ENCODE results near the gene SMYD3. TPM values are rescaled to one million over a fixed set of nuclear protein-coding genes. Genes with fewer than 3 reads are reported as not detected.

The SMYD3 gene
- total RNA-seq, 4 donors from 2014 or later, result 11.6 to 26.9 (median 18.3) TPM

DNA sequence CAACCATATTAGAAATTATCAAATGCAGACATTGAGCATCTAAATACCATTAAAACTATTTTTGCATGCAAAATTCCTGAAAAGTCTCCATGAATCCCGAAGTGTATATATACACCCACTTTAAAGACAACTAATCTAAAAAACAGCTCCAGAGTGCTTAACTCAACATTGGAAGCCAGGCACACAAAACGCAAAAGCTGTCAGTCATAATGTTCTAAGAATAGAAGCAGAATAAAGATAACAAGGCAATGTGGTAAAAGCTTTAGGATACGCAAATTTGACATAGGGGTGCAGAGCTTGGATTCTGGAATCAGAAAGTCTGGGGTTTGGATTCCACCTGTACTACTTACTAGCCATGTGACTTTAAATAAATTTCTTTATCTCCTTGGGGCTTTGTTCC lies 62.5 kb downstream of the SMYD3 start:
- no peak for TF ChIP-seq EP300 (IDR thresholded peaks at IDR 0.05)
- no peak for TF ChIP-seq POLR2AphosphoS5 (IDR thresholded peaks at IDR 0.05)
- TF ChIP-seq POLR2A (IDR thresholded peaks at IDR 0.05), result no peak
- TF ChIP-seq, protein P1, sequence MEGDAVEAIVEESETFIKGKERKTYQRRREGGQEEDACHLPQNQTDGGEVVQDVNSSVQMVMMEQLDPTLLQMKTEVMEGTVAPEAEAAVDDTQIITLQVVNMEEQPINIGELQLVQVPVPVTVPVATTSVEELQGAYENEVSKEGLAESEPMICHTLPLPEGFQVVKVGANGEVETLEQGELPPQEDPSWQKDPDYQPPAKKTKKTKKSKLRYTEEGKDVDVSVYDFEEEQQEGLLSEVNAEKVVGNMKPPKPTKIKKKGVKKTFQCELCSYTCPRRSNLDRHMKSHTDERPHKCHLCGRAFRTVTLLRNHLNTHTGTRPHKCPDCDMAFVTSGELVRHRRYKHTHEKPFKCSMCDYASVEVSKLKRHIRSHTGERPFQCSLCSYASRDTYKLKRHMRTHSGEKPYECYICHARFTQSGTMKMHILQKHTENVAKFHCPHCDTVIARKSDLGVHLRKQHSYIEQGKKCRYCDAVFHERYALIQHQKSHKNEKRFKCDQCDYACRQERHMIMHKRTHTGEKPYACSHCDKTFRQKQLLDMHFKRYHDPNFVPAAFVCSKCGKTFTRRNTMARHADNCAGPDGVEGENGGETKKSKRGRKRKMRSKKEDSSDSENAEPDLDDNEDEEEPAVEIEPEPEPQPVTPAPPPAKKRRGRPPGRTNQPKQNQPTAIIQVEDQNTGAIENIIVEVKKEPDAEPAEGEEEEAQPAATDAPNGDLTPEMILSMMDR (IDR thresholded peaks at IDR 0.05), result no peak

DNA sequence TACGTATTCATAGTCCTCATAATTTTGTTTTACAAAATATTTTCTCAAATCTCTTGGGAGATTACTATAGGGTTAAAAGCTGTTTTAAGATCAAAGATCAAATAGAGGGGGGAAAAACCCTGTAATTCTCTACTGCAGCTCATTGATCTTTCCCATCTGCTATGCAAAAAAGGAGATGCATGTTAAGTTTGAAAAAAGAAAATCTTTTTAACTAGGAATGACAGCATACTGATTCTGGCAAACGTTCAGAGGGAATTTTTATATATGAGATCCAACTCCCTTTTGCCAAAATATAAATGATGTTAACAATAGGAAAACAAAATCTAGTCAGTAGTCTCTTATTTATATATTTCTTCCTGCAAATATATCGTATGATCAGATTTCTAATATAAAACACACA lies 69.1 kb downstream of the SMYD3 start:
- Histone ChIP-seq H3K27ac (no peak overlapping the region), H3K9me3 (no peaks in the 10 kb centered on the region), H3K27me3 (no peaks in the 10 kb centered on the region), H3K36me3 (no peaks in the 10 kb centered on the region), H3K4me3 (no peak overlapping the region), H3K4me1 (no peaks in the 10 kb centered on the region)
- TF ChIP-seq, protein P1 (IDR thresholded peaks at IDR 0.05), result no peak
- TF ChIP-seq POLR2AphosphoS5 (IDR thresholded peaks at IDR 0.05) (no peak), EP300 (IDR thresholded peaks at IDR 0.05) (no peak), POLR2A (IDR thresholded peaks at IDR 0.05) (no peak)
- no peak for ATAC-seq
- 65 to 66% methylated on average over 3 of the region's 3 CpGs for WGBS, 2 donors (ENCODE audit: low coverage in 1 of 2)

More for the DNA sequence above, 62.5 kb downstream of the SMYD3 start:
- Histone ChIP-seq H3K27me3 (no peaks in the 10 kb centered on the region), H3K36me3 (no peaks in the 10 kb centered on the region), H3K27ac (no peak overlapping the region), H3K4me3 (no peak overlapping the region), H3K4me1 (peaks cover 0 to 42% (median 3%) of the 10 kb centered on the region in 3 donors), H3K9me3 (no peaks in the 10 kb centered on the region)
- 31 to 56% methylated on average over 3 of the region's 3 CpGs for WGBS, 2 donors (ENCODE audit: low coverage in 1 of 2)
- no peak for ATAC-seq

DNA sequence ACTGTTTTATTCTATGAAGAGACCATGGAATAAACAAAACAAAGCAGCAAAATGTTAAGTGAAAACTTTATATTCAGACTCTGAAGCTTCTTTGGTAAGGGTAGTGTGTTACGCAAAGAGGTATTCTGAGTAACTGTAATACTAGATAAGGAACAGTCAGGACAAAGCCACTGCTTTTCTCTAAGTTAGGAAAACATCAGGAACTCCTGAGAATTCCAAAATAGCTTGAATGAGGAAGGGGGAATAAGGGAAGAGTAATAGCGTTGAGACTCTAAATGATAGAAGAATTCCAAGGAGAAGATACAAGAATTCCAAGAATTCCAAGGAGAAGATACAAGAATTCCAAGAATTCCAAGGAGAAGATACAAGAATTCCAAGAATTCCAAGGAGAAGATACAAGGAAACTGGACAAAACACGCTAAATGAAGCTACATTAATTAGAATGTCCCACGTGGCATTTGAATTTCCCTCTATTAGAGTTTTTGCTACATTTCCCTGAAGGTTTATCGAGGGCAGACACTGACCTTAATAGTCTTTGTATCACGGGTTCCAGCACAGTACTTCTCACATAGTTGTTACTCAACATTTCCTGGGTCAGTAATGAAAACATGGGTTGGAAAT lies 71.5 kb downstream of the SMYD3 start:
- H3K9me3 ChIP-seq, result no peaks in the 10 kb centered on the region
- ATAC-seq, result no peak
- H3K4me1 ChIP-seq, result no peaks in the 10 kb centered on the region
- TF ChIP-seq POLR2A (IDR thresholded peaks at IDR 0.05) (no peak), EP300 (IDR thresholded peaks at IDR 0.05) (no peak), POLR2AphosphoS5 (IDR thresholded peaks at IDR 0.05) (no peak)
- TF ChIP-seq, protein P1 (IDR thresholded peaks at IDR 0.05), result no peak
- no peak overlapping the region for H3K4me3 ChIP-seq
- no peaks in the 10 kb centered on the region for H3K36me3 ChIP-seq
- no peak overlapping the region for H3K27ac ChIP-seq
- no peaks in the 10 kb centered on the region for H3K27me3 ChIP-seq
- WGBS, 2 donors (ENCODE audit: low coverage in 1 of 2), result 62 to 67% methylated on average over 6 of the region's 6 CpGs

DNA sequence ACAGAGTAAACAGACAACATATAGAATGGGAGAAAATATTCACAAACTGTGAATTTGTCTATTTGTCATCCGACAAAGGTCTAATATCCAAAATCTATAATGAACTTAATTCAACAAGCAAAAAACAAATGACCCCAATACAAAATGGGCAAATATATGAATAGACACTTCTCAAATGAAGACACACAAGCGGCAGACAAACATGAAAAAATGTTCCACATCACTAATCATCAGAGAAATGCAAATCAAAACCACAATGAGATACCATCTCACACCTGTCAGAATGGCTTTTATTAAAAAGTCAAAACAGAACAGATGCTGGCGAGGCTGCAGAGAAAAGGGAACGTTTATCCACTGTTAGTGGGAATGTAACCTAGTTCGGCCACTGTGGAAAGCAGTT lies 72.7 kb downstream of the SMYD3 start:
- Histone ChIP-seq H3K4me1 (no peaks in the 10 kb centered on the region), H3K9me3 (no peaks in the 10 kb centered on the region), H3K4me3 (no peak overlapping the region), H3K27ac (no peak overlapping the region), H3K27me3 (no peaks in the 10 kb centered on the region), H3K36me3 (no peaks in the 10 kb centered on the region)
- no peak for TF ChIP-seq EP300 (IDR thresholded peaks at IDR 0.05)
- no peak for ATAC-seq
- WGBS, 2 donors (ENCODE audit: low coverage in 1 of 2), result 94 to 95% methylated on average over 4 to 5 of the region's 5 CpGs

DNA sequence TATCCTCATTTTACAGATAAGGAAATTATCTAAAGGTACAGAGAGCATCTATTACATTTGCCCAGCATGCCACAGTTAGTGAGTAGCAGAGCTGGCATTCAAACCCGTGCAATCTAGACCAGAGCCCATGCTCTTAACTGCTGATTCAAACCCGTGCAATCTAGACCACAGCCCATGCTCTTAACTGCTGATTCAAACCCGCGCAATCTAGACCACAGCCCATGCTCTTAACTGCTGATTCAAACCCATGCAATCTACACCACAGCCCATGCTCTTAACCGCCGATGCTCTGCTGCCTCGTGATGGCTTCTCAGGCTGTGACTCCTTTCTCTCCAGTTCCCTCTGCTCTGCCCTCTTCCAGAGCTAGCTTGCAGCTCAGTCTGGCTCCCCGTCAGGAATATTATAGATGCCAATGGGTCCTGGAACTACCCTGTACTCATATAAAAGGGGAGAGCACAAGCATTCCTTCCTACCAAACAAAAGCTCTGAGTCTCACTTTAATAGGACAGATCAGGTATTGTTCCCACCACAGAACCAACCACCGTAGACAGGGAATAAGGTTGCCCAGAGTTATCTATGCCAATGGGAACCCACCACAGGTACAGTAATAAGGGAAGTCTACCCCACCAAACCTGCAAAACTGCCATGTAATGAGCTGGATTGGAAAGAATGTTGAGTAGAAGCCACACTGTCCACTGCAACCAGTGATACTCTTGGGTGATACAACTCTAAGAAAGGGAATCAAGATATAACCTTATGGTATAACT lies 78.4 kb downstream of the SMYD3 start:
- no peaks in the 10 kb centered on the region for H3K9me3 ChIP-seq
- H3K27me3 ChIP-seq, result no peaks in the 10 kb centered on the region
- no peak overlapping the region for H3K27ac ChIP-seq
- no peaks in the 10 kb centered on the region for H3K36me3 ChIP-seq
- ATAC-seq, result no peak
- TF ChIP-seq POLR2A (IDR thresholded peaks at IDR 0.05) (no peak), POLR2AphosphoS5 (IDR thresholded peaks at IDR 0.05) (no peak), EP300 (IDR thresholded peaks at IDR 0.05) (no peak)
- TF ChIP-seq, protein P1 (IDR thresholded peaks at IDR 0.05), result no peak
- no peak overlapping the region for H3K4me3 ChIP-seq
- WGBS, 2 donors (ENCODE audit: low coverage in 1 of 2), result 74 to 76% methylated on average over 4 to 6 of the region's 9 CpGs
- H3K4me1 ChIP-seq, result no peaks in the 10 kb centered on the region

All from gastroesophageal sphincter (tissue), 4 donors.